Right lobe of liver (tissue), 6 donors: ENCODE measurements around the gene DAZAP1. TPM values are rescaled to one million over a fixed set of nuclear protein-coding genes. Genes with fewer than 3 reads are reported as not detected.

ENCODE experiments used
- ATAC-seq, 4 donors: fragments of 200-7000 bp; cut with Tn5 transposase; one replicate each; pipeline ENCODE4 v1.9.1; 2020; ENCODE audit warnings: mild to moderate bottlenecking in 4 of 4, moderate library complexity in 4 of 4
- DNase-seq, 3 donors: peaks; one replicate each; pipeline ENCODE4 v3.0.0-alpha.2; 2020
- H3K27ac ChIP-seq, 3 donors: fragments of 200-600 bp; one replicate each; pipeline ENCODE4 v1.8.0; 2022
- H3K27me3 ChIP-seq, 2 donors: fragments of 200-600 bp; one replicate each; pipeline ENCODE4 v1.8.0; 2022
- H3K36me3 ChIP-seq, 4 donors: fragments of 200-600 bp; sonication (generic) in 1 of 4; one replicate each; pipeline versions ENCODE4 v1.5.1 to v1.8.0; 2017 to 2022; ENCODE audit warnings: control low read depth in 1 of 4
- H3K4me1 ChIP-seq, 4 donors: fragments of 200-600 bp; sonication (generic) in 1 of 4; one replicate each; pipeline versions ENCODE4 v1.5.1 to v1.8.0; 2017 to 2022; ENCODE audit warnings: control low read depth in 1 of 4
- H3K4me3 ChIP-seq, 3 donors: fragments of 200-600 bp; one replicate each; pipeline ENCODE4 v1.8.0; 2022
- H3K9me3 ChIP-seq, 4 donors: fragments of 200-600 bp; sonication (generic) in 1 of 4; one replicate each; pipeline versions ENCODE4 v1.5.1 to v1.8.0; 2017 to 2022; ENCODE audit warnings: control low read depth in 1 of 4
- POLR2A ChIP-seq: fragments of 450-650 bp; IDR thresholded peaks from one replicate; pipeline ENCODE4 v1.6.1; 2017; ENCODE audit warnings: antibody characterized with exemption, mild to moderate bottlenecking
- WGBS: methylation state at CpG from one replicate; pipeline ENCODE4 v1.1.6; 2018; ENCODE audit warnings: low coverage, low lambda C conversion rate; ENCODE audit not compliant: insufficient coverage; ENCODE audit errors: missing lambda C conversion rate; 5-methylcytosine and 5-hydroxymethylcytosine counted together
- intact Hi-C, 2 donors: fragments of 100-400 bp; cut with DNase I; formaldehyde crosslinking; loops; one replicate each; pipeline versions ENCODE4 v1.11.2 to v1.14.1; 2022
- total RNA-seq, 6 experiments: library from RNA; depleted of rRNA in 2 of 6; stranded (reverse); fragments of >200 nt in 2 of 6; fragmentation: NEBNext Ultra II Directional in 3 of 6; extraction: Animal tissue kit (Norgen Biotek cat#: 25700) in 3 of 6; gene quantifications; one replicate each; pipeline versions ENCODE4 v1.1.0 to v1.2.4, GENCODE V29; 2016 to 2023
- TF ChIP-seq, protein P1 (sequence below), 4 donors: fragments of 200-600 bp in 3 of 4; fragments of 450-650 bp in 1 of 4; IDR thresholded peaks; one replicate each; pipeline versions ENCODE4 v1.5.1 to v1.8.0; 2016 to 2022; ENCODE audit warnings: antibody characterized with exemption in 4 of 4, mild to moderate bottlenecking in 2 of 4
- donor health status: DM: no; HTN: yes; CAD: no.
- donor health status: DM: no; HTN: no; CAD: no.
- donor health status: DM: no; HTN: no; CAD: no.
- donor health status: DM: no; HTN: yes; CAD: no.
- donor health status: DM: no; HTN: yes; CAD: no.

Gene DAZAP1
- total RNA-seq, 6 experiments from 2014 or later: 22.3 to 50.9 (median 42.2) TPM

DNA sequence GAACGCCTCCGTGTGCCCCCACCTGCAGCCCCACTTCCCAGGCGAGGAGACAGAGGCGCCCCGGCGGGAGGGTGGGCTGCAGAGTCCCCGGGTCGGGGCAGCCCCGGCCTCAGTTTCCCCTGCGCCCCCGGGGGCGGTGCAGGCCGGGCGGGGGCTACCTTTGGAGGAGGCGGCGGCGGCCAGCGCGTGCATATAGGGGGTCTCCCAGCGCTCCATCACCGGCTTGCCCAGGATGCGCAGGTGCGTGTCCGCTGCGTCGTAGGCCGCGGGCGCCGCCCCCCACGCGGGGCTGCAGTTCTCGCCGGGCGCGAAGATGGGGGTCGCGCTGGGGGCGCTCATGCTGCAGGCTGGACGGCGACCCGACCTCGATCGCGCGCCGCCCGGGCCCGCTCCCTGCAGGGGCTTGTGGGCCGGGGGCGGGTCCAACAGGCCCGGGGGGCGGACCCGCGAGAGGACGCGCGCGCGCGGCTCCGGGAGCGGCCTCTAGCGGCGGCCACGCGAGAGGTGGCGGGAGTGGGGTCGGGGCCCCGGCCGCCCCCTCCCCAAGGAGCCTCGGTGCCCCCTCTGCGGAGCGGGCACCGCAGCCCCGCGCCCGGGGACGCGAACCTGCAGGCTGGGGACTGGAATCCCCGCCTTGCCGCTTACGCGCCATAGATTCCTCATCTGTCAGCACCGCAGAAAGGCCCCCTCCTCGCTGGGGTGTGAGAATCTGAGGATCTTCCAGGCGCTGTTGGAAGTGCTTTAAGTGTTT, 6.1 kb upstream of the DAZAP1 start, which contains the start of gene GAMT:
TSS of gene GAMT (minus strand) at position 405 of the 751 bp plus-strand sequence. CDS start at position 339, 66 bp downstream.
- TF ChIP-seq, protein P1, sequence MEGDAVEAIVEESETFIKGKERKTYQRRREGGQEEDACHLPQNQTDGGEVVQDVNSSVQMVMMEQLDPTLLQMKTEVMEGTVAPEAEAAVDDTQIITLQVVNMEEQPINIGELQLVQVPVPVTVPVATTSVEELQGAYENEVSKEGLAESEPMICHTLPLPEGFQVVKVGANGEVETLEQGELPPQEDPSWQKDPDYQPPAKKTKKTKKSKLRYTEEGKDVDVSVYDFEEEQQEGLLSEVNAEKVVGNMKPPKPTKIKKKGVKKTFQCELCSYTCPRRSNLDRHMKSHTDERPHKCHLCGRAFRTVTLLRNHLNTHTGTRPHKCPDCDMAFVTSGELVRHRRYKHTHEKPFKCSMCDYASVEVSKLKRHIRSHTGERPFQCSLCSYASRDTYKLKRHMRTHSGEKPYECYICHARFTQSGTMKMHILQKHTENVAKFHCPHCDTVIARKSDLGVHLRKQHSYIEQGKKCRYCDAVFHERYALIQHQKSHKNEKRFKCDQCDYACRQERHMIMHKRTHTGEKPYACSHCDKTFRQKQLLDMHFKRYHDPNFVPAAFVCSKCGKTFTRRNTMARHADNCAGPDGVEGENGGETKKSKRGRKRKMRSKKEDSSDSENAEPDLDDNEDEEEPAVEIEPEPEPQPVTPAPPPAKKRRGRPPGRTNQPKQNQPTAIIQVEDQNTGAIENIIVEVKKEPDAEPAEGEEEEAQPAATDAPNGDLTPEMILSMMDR (IDR thresholded peaks at IDR 0.05): peak; percentile 56 to 84 (median 68)
- TF ChIP-seq POLR2A: peak; percentile 73
- Histone ChIP-seq H3K9me3 (no peaks in the 10 kb centered on the region), H3K36me3 (peaks cover 0 to 19% (median 7%) of the 10 kb centered on the region in 4 donors), H3K4me3 (peak within 1 kb of the TSS; percentile 75 to 95 (median 85)), H3K27ac (peak within 1 kb of the TSS; percentile 76 to 89 (median 78)), H3K4me1 (peaks cover 0 to 27% (median 10%) of the 10 kb centered on the region in 4 donors), H3K27me3 (no peaks in the 10 kb centered on the region)
- intact Hi-C loops: no loop called here
- ATAC-seq (peak; percentile 27 to 71 (median 51)), DNase-seq (peak; percentile 69 to 77 (median 73))
- WGBS: 1% methylated on average over 24 of the region's 87 CpGs

DNA sequence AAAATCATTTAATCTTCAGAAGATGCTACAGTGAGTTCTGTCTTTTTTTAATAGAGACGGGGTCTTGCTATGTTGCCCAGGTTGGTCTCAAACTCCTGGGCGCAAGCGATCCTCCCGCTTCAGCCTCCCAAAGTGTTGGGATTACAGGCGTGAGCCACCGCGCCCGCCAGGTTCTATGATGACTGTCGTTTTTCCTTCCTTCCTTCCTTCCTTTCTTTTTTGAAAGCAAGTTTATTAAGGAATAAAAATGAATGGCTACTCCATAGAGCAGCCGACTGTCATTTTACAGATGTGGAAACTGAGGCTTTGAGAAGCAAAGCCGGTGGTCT, 5.5 kb upstream of the DAZAP1 start:
- 45% methylated on average over 11 of the region's 11 CpGs for WGBS
- Histone ChIP-seq H3K4me3 (peak overlapping the region; percentile 75 to 95 (median 85)), H3K9me3 (no peaks in the 10 kb centered on the region), H3K36me3 (peaks cover 0 to 19% (median 7%) of the 10 kb centered on the region in 4 donors), H3K4me1 (peaks cover 0 to 23% (median 9%) of the 10 kb centered on the region in 4 donors), H3K27me3 (no peaks in the 10 kb centered on the region), H3K27ac (peak overlapping the region in 1 of 3 donors; percentile 76)
- no peak for DNase-seq
- ATAC-seq: no peak
- intact Hi-C loops: no loop called here
- TF ChIP-seq, protein P1 (IDR thresholded peaks at IDR 0.05): no peak
- TF ChIP-seq POLR2A: no peak

GRCh38 chr19:1402411-1403070, 4.8 kb upstream of the DAZAP1 start:
- no peaks in the 10 kb centered on the region for H3K9me3 ChIP-seq
- no peak for ATAC-seq
- H3K27ac ChIP-seq: no peak overlapping the region
- H3K4me3 ChIP-seq: no peak overlapping the region
- no peaks in the 10 kb centered on the region for H3K27me3 ChIP-seq
- intact Hi-C loops: no loop called here
- peak in 1 of 3 donors; percentile 55 for DNase-seq
- H3K36me3 ChIP-seq: peaks cover 0 to 19% (median 7%) of the 10 kb centered on the region in 4 donors
- TF ChIP-seq, protein P1 (IDR thresholded peaks at IDR 0.05): no peak
- TF ChIP-seq POLR2A: no peak
- H3K4me1 ChIP-seq: peaks cover 0 to 16% (median 6%) of the 10 kb centered on the region in 4 donors
- 49% methylated on average over 7 of the region's 25 CpGs for WGBS

DNA sequence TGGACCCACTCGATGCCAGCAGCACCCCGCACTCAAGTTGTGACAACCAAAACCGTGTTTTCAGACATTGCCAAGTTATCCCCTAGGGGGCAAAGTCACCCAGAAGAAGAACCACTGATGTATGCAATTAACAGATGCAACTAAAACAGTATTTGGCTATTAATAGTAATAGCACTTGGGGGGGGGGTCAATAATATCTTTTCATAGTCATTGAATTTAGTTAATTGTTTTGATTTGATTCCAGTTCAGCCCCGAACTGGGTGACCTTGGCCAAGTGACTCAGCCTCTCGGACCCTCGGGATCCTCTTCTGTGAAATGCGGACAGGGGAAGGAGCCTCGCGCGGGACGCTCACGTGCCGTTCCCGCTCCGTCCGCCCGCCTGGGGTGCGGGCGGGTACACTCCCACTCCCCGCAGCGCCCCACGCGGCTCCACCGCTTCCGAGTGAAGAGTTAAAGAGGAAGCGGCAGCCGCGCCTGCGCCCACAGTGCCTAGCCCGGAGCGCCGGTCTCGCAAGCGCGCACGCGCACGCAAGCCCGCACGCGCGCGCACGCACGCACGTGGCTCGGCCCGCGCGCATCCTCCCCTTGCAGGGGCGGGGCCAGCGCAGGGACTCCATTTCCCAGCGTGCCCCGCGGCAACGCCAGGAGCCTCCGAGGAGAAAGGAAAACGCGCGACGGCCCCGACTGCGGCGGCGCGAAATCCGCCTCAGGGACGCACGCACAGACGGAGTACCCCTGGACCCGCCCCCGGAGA, 435 bp upstream of the DAZAP1 start:
- WGBS: 0% methylated on average over 15 of the region's 72 CpGs
- Histone ChIP-seq H3K9me3 (no peaks in the 10 kb centered on the region), H3K4me3 (peak overlapping the region; percentile 60 to 92 (median 74)), H3K27ac (peak overlapping the region; percentile 52 to 70 (median 60)), H3K27me3 (no peaks in the 10 kb centered on the region), H3K4me1 (peaks cover 0 to 31% (median 14%) of the 10 kb centered on the region in 4 donors), H3K36me3 (no peaks in the 10 kb centered on the region)
- peak; percentile 87 to 93 (median 89) for ATAC-seq
- peak; percentile 99 for DNase-seq
- TF ChIP-seq, protein P1 (IDR thresholded peaks at IDR 0.05): peak; percentile 38 to 43 (median 38)
- TF ChIP-seq POLR2A: peak; percentile 47
- intact Hi-C loops: no loop called here
